Stimulated activated naive CD4-positive, alpha-beta T cell treated with Interleukin-2 at 50 U/mL for 16 hours (primary cell): ENCODE measurements around the gene OPCML.

Experiments used
- DNase-seq: peaks from one replicate; lab custom pipeline; 2025; lab: John Stamatoyannopoulos, UW

The OPCML gene

GRCh38 chr11:132621976-132622580 is 910.2 kb downstream of the OPCML start:
- no peak for DNase-seq

GRCh38 chr11:132620423-132620822 is 911.9 kb downstream of the OPCML start:
- DNase-seq = no peak

- no peak for DNase-seq
Measured at GRCh38 chr11:132610791-132611190, 921.5 kb downstream of the OPCML start.

GRCh38 chr11:132610216-132610615 is 922.1 kb downstream of the OPCML start:
- DNase-seq = no peak

GRCh38 chr11:132607575-132607974 is 924.7 kb downstream of the OPCML start:
- DNase-seq = no peak

- DNase-seq = no peak
Measured at GRCh38 chr11:132605825-132606570, 926.3 kb downstream of the OPCML start.

- DNase-seq = no peak
Measured at GRCh38 chr11:132604431-132604830, 927.9 kb downstream of the OPCML start.

- no peak for DNase-seq
Measured at GRCh38 chr11:132601875-132602274, 930.4 kb downstream of the OPCML start.

- no peak for DNase-seq
Measured at GRCh38 chr11:132595711-132596134, 936.6 kb downstream of the OPCML start.

GRCh38 chr11:132595246-132595645 is 937.1 kb downstream of the OPCML start:
- DNase-seq = no peak

- no peak for DNase-seq
Measured at GRCh38 chr11:132590986-132591385, 941.3 kb downstream of the OPCML start.

- DNase-seq = no peak
Measured at GRCh38 chr11:132590554-132590953, 941.7 kb downstream of the OPCML start.

- DNase-seq = no peak
Measured at GRCh38 chr11:132589791-132590190, 942.5 kb downstream of the OPCML start.

GRCh38 chr11:132588366-132588765 is 943.9 kb downstream of the OPCML start:
- no peak for DNase-seq

GRCh38 chr11:132587716-132588115 is 944.6 kb downstream of the OPCML start:
- no peak for DNase-seq

- no peak for DNase-seq
Measured at GRCh38 chr11:132586801-132587200, 945.5 kb downstream of the OPCML start.

GRCh38 chr11:132579634-132580327 is 952.5 kb downstream of the OPCML start:
- DNase-seq = no peak

- no peak for DNase-seq
Measured at GRCh38 chr11:132579136-132579535, 953.2 kb downstream of the OPCML start.

GRCh38 chr11:132578580-132578979 is 953.7 kb downstream of the OPCML start:
- no peak for DNase-seq

GRCh38 chr11:132576706-132577105 is 955.6 kb downstream of the OPCML start:
- DNase-seq = no peak

GRCh38 chr11:132564091-132564885 is 968.0 kb downstream of the OPCML start:
- no peak for DNase-seq

GRCh38 chr11:132563050-132563449 is 969.3 kb downstream of the OPCML start:
- DNase-seq = no peak
